Measurements from ENCODE around the gene FAM131A. TPM values are rescaled to one million over a fixed set of nuclear protein-coding genes. Genes with fewer than 3 reads are reported as not detected.

Gene FAM131A
- total RNA-seq, 1 experiment from 2014 or later: 12.9 TPM

DNA sequence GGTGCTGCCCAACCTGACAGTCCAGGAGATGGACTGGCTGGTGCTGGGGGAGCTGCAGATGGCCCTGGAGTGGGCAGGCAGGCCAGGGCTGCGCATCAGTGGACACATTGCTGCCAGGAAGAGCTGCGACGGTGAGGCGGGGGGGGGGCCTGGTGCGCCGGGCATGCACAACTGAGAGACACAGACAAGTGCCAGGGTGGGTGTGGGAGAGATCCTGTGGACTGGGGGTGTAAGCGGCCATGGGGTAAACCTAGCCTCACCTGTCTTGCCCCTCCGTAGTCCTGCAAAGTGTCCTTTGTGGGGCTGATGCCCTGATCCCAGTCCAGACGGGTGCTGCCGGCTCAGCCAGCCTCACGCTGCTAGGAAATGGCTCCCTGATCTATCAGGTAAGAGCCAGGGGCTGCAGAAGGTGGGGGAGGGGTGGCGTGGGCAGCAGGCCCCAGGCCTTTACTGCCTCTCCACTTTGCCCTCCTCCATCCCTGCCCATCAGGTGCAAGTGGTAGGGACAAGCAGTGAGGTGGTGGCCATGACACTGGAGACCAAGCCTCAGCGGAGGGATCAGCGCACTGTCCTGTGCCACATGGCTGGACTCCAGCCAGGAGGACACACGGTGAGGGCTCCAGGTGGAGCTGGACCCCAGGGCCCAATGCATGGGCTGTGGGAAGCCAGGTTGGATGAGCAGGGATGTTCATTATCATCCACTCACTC, 45.8 kb downstream of the FAM131A start:
- no peak overlapping the region for H3K27ac Mint-ChIP-seq (ENCODE audit: low read depth, unreplicated experiment)
- intact Hi-C loops (cut with micrococcal nuclease): no loop called here
- no TSS peak for BruUV-seq (replicated peaks)
- POLR2A ChIA-PET: interaction anchor here (1.2 to 2.1 kb wide), 2 partner anchors 11 to 21 kb away, joined by 3 to 7 read pairs; partner anchors contain the start of genes CLCN2 and POLR2H
- H3K9me3 Mint-ChIP-seq (ENCODE audit: unreplicated experiment): no peaks in the 10 kb centered on the region
- no peak overlapping the region for H3K4me3 Mint-ChIP-seq (ENCODE audit: unreplicated experiment)
- peaks cover 22% of the 10 kb centered on the region for H3K27me3 Mint-ChIP-seq (ENCODE audit: insufficient read depth, unreplicated experiment)
- H3K4me1 Mint-ChIP-seq (ENCODE audit: insufficient read depth, unreplicated experiment): no peaks in the 10 kb centered on the region
- no peak for DNase-seq (ENCODE audit: unreplicated experiment)
- CTCF ChIA-PET: interaction anchor here (1.8 to 2.0 kb wide), 2 partner anchors 9 to 11 kb away, joined by 7 to 9 read pairs; no protein-coding TSS in a partner anchor
- TF ChIP-seq, protein P1, sequence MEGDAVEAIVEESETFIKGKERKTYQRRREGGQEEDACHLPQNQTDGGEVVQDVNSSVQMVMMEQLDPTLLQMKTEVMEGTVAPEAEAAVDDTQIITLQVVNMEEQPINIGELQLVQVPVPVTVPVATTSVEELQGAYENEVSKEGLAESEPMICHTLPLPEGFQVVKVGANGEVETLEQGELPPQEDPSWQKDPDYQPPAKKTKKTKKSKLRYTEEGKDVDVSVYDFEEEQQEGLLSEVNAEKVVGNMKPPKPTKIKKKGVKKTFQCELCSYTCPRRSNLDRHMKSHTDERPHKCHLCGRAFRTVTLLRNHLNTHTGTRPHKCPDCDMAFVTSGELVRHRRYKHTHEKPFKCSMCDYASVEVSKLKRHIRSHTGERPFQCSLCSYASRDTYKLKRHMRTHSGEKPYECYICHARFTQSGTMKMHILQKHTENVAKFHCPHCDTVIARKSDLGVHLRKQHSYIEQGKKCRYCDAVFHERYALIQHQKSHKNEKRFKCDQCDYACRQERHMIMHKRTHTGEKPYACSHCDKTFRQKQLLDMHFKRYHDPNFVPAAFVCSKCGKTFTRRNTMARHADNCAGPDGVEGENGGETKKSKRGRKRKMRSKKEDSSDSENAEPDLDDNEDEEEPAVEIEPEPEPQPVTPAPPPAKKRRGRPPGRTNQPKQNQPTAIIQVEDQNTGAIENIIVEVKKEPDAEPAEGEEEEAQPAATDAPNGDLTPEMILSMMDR (IDR thresholded peaks at IDR 0.05; ENCODE audit: unreplicated experiment): no peak
- H3K36me3 Mint-ChIP-seq (ENCODE audit: insufficient read depth, unreplicated experiment): no peaks in the 10 kb centered on the region

DNA sequence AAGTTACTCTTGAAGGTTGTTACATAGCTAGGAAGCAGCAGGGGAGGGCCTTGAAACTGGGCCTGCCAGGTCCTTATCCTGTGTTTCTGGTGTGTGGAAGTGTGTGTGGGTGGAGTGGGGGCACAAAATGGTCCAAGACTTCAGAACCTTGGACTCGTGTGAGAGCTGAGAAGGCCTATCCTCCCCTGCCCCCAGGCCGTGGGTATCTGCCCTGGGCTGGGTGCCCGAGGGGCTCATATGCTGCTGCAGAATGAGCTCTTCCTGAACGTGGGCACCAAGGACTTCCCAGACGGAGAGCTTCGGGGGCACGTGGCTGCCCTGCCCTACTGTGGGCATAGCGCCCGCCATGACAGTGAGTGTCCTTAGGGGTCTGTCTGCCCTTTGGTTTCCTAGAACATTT, 46.9 kb downstream of the FAM131A start:
- Mint-ChIP-seq H3K36me3 (ENCODE audit: insufficient read depth, unreplicated experiment) (peaks cover under 1% of the 10 kb centered on the region), H3K9me3 (ENCODE audit: unreplicated experiment) (no peaks in the 10 kb centered on the region), H3K27ac (ENCODE audit: low read depth, unreplicated experiment) (no peak overlapping the region), H3K27me3 (ENCODE audit: insufficient read depth, unreplicated experiment) (peaks cover 22% of the 10 kb centered on the region), H3K4me1 (ENCODE audit: insufficient read depth, unreplicated experiment) (no peaks in the 10 kb centered on the region), H3K4me3 (ENCODE audit: unreplicated experiment) (no peak overlapping the region)
- DNase-seq (ENCODE audit: unreplicated experiment): no peak
- CTCF ChIA-PET: interaction anchor here (0.8 to 2.0 kb wide), 3 partner anchors 13 to 35 kb away, joined by 3 to 9 read pairs (median 4); no protein-coding TSS in a partner anchor
- POLR2A ChIA-PET: interaction anchor here (1.2 to 2.1 kb wide), 2 partner anchors 12 to 23 kb away, joined by 3 to 7 read pairs; partner anchors contain the start of genes CLCN2 and POLR2H
- intact Hi-C loops (cut with micrococcal nuclease): no loop called here
- no TSS peak for BruUV-seq (replicated peaks)
- TF ChIP-seq, protein P1 (IDR thresholded peaks at IDR 0.05; ENCODE audit: unreplicated experiment): no peak

DNA sequence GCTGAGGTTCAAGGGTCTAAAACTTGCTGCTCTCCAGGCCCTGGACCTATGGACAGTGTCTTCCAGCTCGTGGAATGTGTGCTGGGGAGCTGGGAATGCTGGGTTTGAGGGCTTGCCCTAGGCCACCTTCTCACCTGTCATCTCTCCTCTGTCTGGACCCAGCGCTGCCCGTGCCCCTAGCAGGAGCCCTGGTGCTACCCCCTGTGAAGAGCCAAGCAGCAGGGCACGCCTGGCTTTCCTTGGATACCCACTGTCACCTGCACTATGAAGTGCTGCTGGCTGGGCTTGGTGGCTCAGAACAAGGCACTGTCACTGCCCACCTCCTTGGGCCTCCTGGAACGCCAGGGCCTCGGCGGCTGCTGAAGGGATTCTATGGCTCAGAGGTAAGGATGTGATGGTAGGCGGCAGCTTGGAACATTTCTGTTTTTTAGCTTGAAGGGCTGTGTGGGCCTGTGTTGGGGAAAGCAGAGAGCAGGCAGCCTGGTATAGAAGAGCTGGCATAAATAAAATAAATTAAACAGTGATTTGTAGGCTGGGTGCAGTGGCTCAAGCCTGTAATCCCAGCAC, 47.5 kb downstream of the FAM131A start:
- no peaks in the 10 kb centered on the region for H3K9me3 Mint-ChIP-seq (ENCODE audit: unreplicated experiment)
- H3K4me3 Mint-ChIP-seq (ENCODE audit: unreplicated experiment): no peak overlapping the region
- BruUV-seq (replicated peaks): no TSS peak
- peaks cover 19% of the 10 kb centered on the region for H3K27me3 Mint-ChIP-seq (ENCODE audit: insufficient read depth, unreplicated experiment)
- ChIA-PET CTCF (interaction anchor here (0.7 to 2.1 kb wide), 6 partner anchors 13 to 701 kb away, joined by 3 to 9 read pairs (median 4); no protein-coding TSS in a partner anchor), POLR2A (interaction anchor here (2.1 kb wide), 1 partner anchor 13 kb away, joined by 7 read pairs; no protein-coding TSS in a partner anchor)
- H3K4me1 Mint-ChIP-seq (ENCODE audit: insufficient read depth, unreplicated experiment): no peaks in the 10 kb centered on the region
- H3K36me3 Mint-ChIP-seq (ENCODE audit: insufficient read depth, unreplicated experiment): peaks cover 6% of the 10 kb centered on the region
- intact Hi-C loops (cut with micrococcal nuclease): no loop called here
- no peak for DNase-seq (ENCODE audit: unreplicated experiment)
- no peak overlapping the region for H3K27ac Mint-ChIP-seq (ENCODE audit: low read depth, unreplicated experiment)
- TF ChIP-seq, protein P1 (IDR thresholded peaks at IDR 0.05; ENCODE audit: unreplicated experiment): no peak

Measured in MCF 10A (cell line).